Endothelial cell of umbilical vein (primary cell): ENCODE results near the gene TNFRSF4.

ENCODE experiments used
- EZH2 ChIP-seq: IDR thresholded peaks from 2 replicates; pipeline ENCODE4 v1.6.1; 2012; ENCODE audit warnings: borderline replicate concordance, low read depth, mild to moderate bottlenecking, moderate library complexity, low read length, inconsistent platforms; ENCODE audit not compliant: severe bottlenecking
- GATA2 ChIP-seq: IDR thresholded peaks from 2 replicates; pipeline ENCODE4 v1.7.0; 2011; ENCODE audit warnings: low read depth, mild to moderate bottlenecking, moderate library complexity, mixed read lengths, low read length; ENCODE audit not compliant: insufficient read length, insufficient read depth
- JUN ChIP-seq: IDR thresholded peaks from 2 replicates; pipeline ENCODE4 v1.6.1; 2011; ENCODE audit warnings: borderline replicate concordance, low read depth; ENCODE audit not compliant: insufficient read length, insufficient read depth
- MAX ChIP-seq: IDR thresholded peaks from 2 replicates; pipeline ENCODE4 v1.6.1; 2011; ENCODE audit not compliant: insufficient read depth, insufficient read length
- POLR2A ChIP-seq: IDR thresholded peaks from 2 replicates; pipeline ENCODE4 v1.6.1; 2012; ENCODE audit warnings: low read depth, mild to moderate bottlenecking, control low read depth, low read length
- TF ChIP-seq, protein P1 (sequence below), 2 donors: IDR thresholded peaks; 1 replicate in 1 of 2; 2 replicates in 1 of 2; pipeline ENCODE4 v1.5.1; 2011; ENCODE audit warnings: low read length in 2 of 2, mild to moderate bottlenecking in 2 of 2, moderate library complexity in 2 of 2, control low read depth in 1 of 2, inconsistent platforms in 1 of 2, low read depth in 1 of 2; ENCODE audit not compliant: insufficient read depth in 1 of 2; ENCODE audit errors: extremely low read depth in 1 of 2

DNA sequence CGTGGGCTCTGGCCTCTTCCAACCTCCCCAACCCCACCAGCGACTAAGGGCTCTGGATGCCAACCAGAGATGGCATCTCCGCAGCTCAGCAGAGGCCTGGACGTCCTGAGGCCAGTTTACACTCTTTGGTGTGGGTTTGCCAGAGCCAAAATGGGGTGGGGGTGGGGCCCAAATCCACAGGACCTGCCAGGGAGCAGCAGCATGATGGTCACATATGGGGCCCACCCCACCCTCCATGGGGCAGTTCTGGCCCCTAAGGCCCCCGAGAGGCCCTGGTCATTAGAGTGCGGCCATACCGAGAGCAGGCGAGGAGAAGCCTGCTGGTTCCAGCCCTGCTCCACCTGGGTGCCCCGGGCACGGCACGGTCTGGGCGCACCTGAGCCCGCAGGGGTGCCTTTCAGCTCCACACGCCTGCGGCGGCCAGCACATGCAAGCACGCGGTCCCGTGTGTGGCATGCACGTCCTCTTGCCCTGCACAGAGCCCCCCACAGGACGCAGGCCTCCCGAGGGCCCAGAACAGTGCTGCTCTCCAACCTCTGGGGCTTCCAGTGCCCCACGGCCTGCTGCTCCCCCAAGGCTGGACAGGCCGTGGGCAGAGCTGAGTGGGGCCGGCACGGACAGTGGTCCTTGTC is 27.8 kb upstream of the TNFRSF4 start:
- TF ChIP-seq GATA2 (no peak), POLR2A (no peak), EZH2 (no peak), JUN (no peak), MAX (no peak)
- TF ChIP-seq, protein P1, sequence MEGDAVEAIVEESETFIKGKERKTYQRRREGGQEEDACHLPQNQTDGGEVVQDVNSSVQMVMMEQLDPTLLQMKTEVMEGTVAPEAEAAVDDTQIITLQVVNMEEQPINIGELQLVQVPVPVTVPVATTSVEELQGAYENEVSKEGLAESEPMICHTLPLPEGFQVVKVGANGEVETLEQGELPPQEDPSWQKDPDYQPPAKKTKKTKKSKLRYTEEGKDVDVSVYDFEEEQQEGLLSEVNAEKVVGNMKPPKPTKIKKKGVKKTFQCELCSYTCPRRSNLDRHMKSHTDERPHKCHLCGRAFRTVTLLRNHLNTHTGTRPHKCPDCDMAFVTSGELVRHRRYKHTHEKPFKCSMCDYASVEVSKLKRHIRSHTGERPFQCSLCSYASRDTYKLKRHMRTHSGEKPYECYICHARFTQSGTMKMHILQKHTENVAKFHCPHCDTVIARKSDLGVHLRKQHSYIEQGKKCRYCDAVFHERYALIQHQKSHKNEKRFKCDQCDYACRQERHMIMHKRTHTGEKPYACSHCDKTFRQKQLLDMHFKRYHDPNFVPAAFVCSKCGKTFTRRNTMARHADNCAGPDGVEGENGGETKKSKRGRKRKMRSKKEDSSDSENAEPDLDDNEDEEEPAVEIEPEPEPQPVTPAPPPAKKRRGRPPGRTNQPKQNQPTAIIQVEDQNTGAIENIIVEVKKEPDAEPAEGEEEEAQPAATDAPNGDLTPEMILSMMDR (IDR thresholded peaks at IDR 0.05; ENCODE audit: extremely low read depth in 1 of 2, insufficient read depth in 1 of 2, low read depth in 1 of 2, low read length in 2 of 2): no peak
